Measurements from ENCODE around the gene FAM107B.

The FAM107B gene

DNA sequence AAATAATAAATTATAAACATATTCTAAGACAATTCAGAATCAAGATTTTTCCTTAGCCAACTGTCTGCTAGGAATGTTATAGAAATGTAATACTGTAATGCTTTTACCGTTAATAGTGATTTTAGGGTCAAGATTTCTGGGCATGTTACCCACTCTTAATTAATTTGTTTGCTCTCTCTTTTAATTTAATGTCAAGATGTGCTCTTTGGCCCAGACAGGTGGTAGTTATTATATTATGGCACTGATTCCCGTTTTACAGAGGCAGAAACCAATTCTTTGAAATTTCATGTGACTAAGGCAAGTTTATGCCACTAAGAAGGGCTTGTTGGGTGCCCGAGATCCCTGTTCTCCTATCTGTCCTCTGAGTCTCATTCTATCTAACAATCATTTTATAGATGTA lies 959 bp upstream of the FAM107B start:
- DNase-seq, result no peak

DNA sequence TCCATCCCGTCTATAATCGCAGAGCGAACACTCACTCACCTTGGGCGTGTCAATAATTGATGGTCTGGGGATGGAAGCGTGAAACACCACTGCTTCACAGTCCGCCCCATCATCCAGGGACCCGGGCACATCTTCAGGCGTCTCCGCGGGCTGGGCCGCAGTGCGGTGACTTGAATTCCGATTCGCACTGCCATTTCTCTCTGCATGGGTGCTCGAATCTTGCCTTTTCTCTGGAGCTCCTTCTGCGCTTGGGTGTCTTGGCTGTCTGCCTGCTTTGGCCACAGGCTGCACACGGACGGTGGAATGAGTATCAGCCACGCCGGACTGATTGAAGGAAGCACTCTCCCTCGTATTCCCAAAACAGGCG lies 500 bp downstream of the FAM107B start:
- no peak for DNase-seq

DNA sequence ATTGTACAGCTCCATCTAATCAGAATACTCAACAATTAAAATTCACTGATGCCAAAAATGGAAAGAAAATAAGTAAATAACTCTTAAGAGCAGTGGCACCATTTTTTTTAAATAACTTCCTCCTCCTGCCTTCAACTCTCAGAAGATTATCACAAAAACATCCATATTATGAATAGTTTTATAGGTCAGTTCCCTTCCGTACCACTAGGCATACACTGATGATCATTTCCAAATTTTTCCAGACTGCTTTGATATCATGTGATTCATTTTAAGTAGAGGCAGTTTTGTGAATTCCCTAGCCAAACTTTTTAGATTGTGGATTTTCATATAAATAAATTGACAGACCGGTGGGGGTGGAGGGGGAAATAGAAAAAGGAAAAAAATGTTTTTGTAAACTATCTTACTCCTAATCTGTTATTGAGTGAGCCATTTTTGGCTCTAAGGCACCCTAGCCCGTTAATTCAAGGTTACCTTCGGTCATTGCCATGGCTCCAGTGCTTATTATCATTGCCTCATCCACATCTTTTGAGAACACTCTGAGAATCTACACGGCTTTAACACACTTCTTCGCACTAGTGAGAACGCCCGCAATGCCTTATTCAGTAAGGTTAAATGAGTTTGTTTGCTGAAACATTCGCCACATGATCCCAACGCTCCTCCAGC lies 1.0 kb downstream of the FAM107B start:
- DNase-seq, result no peak

DNA sequence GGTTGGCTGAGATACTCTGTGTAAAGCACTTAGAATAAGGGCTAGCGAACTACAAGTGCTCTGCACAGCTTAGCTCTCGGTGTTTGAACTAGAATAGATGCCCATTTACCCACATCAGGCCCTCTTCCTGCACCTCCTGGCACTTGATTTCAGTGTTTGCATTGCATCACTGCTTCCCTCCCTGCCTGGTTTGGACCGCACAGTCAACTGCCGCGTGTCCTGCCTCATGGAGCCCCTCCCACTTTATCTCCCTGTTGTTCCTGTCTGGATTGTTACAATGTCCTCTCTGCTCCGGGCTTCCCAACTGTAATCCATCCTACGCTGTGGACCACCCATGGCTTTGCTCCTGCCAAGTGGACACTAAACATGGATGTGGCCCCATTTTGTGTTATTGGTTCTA lies 2.3 kb downstream of the FAM107B start:
- DNase-seq, result peak; percentile 7

DNA sequence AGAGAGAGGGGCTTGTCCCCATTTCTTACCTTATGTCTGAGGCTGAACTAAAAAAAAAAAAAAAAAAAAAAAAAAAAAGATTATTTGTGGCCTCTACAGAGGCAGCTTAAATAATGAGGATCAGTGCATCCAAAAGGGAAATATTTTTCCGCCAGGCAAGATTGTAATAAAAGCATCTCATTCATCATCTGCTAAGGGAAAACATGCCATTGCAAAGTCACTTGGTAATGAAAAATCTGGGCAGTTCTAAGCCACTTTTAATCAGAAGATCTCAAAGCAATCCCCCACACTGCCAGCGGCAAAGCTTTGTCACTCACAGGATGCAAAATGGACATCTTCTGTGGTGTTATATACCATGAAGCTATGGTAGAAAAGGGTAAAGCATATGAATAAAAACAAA lies 3.8 kb downstream of the FAM107B start:
- DNase-seq, result no peak

DNA sequence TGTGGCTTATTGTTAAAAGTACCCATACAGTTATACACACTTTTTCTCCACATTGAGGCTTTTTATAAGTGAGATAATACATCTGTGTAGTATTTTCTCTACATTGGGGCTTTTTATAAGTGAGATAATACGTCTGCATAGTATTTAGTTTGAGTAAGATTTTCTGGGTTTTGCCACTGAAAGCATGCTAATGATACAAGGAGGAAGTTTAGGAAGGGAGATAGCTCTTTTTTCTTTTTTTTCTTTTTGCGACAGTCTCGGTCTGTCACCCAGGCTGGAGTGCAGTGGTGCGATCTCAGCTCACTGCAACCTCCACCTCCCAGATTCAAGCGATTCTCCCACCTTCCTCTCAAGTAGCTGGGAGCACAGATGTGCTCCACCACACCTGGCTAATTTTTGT lies 13.3 kb downstream of the FAM107B start:
- no peak for DNase-seq

DNA sequence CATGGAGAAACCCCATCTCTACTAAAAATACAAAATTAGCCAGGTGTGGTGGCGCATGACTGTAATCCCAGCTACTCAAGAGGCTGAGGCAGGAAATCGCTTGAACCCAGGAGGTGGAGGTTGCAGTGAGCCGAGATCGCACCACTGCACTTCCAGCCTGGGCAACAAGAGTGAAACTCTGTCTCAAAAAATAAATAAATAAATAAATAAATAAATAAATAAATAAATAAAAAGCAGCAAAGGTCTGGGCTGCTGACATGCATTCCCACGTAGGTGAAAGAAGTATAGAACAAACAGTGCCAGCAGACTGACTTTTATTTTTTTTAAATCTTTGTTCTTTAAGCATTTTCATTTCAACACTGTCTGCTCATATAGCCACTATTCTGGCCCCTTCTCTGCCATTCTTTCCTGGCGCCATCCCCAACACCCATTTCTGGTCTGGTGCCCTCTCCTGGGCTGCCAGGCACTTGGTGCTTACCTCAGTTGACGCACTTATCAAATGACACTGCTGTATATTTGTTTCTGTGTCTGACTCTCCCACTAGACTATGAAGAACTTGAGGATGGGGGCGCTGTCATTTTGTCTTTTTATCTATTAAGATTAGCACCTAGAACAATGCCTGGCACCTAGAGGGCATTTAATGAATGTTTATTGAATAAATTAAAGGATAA lies 15.6 kb downstream of the FAM107B start:
- DNase-seq, result no peak

DNA sequence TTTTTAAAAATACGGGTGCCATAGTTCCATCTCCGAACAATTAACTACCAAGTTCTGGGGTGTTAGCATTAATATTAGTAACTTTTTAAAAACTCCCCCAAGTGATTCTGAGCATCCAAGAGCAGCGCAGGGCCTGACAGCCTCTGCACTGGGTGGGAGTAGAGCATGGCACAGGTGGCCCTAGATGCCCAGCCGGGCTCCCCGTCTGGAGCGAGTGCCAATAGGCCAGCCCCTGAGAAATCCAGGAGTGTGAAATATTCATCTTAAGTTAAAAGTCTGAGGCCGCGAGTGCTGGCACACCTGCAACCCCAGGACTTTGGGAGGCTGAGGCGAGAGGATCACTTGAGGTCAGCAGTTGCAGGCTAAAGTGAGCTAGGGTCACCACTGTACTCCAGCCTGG lies 16.2 kb downstream of the FAM107B start:
- DNase-seq, result no peak

DNA sequence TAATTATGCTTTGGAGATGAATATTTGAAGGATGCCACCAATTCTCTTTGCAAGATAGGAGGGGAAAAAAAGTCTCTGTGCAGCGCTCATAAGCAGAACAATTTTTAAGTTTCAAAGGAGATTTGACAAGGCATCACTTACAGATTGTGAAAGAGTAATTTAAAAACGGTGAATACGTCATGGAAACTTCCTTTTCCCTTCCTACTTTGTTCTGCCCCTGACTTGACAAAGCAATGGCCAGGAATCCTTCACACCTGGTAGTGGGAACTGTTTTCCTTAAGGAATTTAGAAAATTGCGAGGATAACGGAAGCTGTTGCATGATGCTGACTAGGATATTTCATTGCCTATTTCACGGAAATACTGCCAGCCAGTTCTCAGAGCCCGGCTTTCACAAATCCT lies 16.7 kb downstream of the FAM107B start:
- DNase-seq, result no peak

DNA sequence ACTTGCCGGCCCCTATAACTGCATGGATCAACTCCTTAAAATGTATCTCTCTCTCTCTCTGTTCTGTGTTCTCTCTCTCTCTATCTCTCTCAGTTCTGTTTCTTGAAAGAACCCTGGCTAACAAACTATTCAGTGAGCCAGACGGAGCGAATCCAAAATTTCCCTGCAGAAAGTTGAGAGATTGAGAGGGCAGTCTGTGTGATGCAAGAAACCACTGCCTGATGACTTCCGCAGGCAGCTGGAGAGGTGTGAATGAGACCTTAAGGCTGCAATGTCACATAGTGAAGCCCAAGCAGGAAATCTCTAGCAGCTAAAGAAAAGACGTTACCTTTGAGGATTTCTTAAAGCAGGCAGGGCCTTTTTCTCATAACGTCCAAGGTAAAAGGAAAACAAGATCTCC lies 17.3 kb downstream of the FAM107B start:
- DNase-seq, result no peak

DNA sequence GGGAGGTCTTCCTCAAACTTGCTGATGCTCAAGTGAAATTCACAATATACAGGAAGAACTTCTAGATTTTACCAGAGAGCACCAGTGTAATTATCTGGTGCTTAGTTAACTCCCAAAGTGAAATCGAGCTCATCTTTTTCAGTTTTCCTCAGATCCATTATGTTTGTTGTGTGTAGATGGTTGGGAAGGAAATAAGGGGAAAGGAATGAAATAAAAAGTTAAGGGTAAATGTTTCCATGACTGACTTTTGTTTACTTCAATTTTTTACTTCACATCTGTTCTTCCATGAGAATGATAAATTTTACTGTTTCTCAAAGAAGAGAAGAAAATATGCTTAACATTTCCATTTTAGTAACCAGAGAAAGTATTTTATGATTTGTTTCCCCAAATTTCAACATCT lies 21.3 kb downstream of the FAM107B start:
- DNase-seq, result no peak

DNA sequence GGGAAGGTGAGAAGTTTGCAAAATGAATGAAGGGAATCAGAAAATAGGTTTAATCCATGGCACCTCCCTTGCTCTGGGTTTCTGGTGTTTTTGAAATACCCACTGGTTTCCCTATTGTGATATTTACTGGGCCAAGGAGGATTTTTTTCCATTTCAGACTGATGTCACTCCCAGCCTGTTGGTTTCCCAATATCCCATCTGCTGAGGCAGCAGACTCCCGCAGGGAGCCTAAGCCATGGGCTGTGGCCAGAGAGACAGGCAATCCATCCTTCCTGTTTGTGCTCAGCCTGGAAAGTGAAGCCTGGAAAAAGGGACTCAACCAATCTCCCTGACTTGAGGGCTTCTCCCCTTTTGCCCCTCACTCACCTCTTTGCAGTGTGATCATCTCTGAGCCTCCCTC lies 22.8 kb downstream of the FAM107B start:
- no peak for DNase-seq

DNA sequence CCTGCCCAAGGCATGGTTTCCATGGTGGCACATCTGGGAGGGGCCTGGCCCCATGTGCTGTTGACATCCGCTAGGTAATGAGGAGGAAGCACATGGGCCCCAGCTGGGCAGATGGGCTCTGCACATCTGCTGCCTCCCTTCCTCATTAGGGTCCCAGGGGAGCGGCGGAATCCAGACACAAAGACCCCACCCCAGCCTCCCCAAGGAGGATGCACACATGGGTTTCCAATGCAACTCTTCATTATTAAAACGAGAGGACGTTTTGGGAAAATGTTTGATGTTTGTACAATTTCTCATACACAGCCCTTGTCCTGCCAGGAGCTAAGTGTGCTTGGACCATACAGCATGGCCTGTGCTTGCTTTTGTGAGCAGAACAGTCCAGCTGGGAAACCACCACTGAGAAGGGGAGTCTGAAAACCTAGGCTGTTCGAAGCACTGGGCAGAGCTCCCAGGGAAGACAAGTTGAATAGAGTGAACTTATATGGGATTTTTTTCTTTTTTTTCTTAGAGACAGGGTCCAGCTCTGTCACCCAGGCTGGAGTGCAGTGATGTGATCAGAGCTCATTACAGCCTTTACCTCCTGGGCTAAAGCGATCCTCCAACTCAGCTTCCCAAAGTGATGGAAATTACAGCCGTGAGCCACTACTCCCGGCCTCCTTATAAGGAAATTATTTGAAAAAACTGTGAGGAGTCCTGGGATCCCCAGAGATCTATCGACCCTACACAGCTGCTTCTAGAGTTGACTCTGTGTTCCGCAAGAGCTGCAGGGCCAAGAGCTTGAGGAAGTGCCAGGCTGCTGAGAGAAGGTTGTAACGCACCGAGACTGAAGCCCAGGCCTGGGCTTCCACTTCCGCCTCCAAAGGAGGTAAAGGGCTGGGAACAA lies 23.4 kb downstream of the FAM107B start:
- no peak for DNase-seq

DNA sequence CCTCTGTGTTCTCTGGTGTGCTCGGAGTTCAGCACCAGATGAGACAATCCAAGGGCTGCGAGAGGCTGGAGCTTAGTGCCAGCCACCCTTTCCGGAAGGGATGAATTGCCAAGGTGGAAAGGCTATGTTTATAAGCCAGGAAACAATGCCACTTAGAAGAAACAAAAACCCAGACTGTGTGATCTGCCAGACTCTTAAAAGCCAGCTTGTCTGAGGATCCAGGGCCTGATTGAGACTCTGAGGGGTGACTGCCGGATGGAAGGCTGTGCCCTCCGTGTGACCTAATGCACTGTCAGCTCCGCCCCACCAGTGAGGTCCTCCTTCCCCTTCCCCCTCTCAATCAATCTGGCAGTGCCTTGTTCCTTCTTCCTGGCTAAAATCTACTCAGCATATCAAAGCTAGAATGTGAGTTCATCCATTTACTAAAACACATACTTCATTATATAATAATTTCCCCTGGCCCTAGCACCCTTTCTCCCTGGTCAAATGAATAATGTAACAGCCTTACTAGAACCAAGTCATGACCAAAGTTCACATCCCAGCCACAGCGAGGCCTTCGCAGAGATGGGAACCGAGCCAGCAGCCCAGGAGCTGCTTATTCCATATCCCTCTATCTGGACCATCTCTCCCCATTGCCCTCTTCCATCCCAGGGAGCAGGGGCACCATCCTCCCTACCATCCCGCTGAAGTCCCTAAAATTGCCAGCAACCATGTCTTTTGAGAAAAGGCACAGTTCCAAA lies 25.5 kb downstream of the FAM107B start:
- DNase-seq, result no peak

DNA sequence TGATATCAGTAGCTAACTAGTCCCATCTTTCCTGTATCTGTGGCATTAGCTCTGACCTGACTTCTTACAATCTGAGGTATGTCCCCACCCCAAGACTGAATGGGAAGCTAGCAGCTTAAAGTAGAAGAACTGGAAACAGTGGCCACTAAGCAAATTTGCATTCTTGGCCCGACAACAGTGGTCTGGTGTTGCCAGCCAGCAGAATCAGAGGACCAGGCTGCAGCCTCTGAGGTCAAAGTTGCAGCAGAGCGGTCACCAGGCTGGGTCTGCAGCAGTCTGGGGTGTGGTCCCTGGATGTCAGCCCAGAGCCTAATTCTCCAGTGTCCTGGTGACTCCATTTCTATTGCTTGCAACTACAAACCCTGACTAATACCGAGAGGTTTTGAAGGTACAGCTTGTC lies 26.3 kb downstream of the FAM107B start:
- DNase-seq, result no peak

DNA sequence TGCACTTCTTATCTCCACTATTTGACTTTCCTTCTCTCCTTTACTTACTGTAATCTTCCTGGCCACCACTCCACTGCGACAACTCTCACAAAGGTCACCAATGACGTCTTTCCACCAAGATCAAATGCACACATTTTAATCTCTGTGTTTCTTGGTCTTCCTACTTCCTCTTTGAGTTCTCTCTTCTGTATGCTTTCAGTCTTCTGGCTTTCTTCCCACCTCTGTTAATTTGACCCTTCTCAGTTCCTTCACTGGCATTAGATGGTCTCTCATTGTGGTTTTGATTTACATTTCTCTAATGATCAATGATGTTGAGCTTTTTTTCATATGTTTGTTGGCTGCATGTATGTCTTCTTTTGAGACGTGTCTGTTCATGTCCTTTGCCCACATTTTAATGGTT lies 31.9 kb downstream of the FAM107B start:
- no peak for DNase-seq

DNA sequence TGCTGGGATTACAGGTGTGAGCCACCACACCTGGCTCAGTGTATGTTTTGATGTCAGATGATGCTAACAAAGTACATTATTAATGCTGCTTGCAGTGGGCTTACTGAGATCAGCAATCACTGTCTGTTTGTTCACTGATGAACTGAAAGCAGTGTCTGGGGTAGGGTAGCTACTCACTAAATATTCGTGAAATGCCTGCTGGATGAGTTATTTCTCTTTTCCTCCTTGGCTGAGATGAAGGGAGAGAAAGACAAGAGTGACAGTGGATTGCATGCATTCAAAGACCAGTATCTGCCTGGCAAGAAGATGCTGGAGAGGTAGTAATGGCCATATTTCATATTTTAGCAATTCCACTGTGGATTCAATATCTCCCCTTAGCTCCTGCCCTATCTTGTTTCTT lies 32.3 kb downstream of the FAM107B start:
- DNase-seq, result no peak

DNA sequence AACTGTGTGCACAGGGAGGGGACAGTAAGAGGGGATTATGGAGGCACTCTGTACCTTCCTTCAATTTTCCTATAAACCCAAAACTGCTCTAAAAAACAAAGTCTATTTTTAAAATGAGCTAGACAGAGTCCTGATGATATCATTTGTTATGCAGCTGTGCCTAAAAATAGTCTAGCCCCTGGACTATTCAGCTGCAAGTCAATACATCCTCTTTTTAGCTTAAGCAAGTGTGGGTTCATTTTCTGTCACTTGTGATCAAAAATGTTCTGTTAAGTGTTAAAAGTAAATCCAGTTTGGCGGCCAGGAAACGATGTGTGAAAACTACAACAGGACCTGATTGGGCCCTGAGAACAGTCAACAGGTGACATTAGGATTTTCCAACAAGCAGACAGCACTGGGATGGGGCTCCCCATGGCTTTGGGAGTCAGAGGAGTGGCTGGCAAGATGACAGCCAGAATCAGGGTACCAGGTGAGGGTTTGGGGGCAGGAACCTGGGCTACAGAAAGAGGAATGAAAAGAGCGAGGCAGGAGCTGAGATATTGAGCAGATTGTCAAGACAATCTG lies 33.9 kb downstream of the FAM107B start:
- no peak for DNase-seq

DNA sequence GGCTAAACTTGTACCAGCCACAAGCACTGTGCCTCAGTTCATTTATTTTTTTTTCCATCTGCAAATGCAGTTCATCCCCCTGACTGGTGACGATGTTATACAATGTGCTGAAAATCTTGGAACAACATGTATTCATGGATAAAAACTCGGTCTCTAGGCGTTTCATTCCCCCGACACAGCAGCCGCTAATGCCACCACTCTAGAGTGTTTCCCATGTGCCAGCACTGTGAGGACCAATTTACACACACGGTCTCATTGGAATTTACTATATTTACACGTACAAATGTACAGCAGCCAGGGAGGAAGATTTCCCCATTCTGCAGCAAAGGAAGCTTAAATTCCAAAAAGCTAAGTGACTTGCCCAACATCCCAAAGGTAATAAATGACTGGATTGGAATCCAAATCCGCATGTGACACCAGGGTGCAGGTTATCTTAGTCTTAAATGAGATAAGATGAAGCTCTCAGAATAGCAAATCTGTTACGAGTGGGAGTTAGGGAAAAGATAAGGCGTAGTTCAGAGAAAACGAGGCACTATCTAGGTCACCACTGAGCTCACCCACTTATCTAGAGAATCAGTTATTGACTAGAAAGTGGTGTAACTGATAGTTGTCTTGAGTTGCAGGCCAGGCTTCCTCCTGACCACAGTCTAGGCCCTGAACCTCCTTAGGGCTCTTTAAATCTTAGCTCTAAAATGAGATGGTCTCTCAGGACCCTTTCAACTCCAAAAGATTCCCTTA lies 36.7 kb downstream of the FAM107B start:
- no peak for DNase-seq

DNA sequence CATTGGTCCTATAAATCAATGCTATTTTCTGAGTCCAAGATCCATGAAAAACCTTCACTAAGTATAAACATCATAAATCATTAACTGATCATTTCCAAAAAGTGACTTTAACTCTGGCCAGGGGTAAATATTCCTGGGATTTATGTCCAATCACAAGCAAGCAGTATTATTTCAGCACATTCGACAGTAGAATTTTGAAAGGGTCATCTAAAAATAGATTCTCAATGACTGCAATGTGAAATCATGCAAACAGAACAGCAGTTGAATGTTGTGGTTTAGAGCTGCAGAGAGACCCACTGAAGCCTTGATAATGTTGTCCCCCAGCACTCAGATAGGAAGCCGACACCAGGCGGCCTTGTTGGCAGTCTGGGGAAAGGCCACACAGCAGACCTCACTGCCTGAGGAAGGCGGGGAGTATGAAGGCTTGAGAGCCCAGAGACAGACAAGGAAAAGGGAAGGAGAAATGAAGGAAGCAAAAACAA lies 38.1 kb downstream of the FAM107B start:
- no peak for DNase-seq

DNA sequence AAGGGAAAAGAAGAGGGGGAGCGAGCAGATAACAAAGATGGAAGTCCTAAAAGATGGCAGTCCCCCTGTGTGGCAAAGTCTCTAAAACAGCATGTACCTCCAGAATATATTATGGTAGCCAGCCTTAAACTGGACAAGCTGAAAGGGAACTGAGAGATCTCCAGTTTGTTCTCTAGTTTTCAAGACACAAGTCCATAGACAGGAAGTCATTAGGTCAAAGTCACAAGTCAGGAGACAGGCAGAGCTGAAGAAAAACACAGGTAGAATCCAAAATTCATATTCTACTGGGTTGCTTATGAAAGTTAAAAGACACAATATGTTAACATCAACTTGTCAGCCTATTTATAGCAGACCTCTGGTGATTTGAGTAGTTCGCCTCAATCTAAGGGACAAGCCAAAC lies 38.7 kb downstream of the FAM107B start:
- DNase-seq, result no peak

DNA sequence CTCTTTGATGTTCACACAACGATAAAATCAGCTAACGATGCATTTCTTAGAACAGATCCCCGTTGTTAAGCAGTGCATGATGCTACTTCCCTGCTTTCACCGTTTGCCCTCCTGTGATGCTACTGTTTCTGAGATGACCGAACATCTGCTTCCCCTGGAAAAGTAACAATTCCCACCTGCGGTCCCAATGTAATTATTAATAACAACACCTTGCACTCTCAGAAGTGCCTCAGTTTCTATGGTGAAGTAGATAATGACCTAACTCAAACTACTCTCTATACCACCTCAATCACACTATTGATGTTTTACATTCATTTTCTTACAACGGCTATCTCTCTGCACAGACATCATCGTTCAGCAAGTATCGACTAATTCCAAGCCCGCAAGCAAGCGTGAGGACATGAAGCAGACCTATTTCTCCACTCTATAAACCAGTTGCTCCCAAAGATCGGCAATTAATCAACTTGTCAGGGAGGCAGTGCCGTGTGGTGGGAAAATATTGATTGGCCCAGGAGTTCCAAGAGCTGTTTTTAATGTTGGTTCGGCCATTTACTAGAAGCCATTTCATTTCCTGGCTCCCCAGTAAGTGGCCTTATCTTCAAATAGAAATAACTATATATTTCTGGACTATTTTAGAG lies 42.7 kb downstream of the FAM107B start:
- DNase-seq, result no peak
